CD4-positive, alpha-beta T cell (primary cell): ENCODE results near the gene COX4I2. TPM values are rescaled to one million over a fixed set of nuclear protein-coding genes. Genes with fewer than 3 reads are reported as not detected.

Experiments
- ATAC-seq: fragments of 200-7000 bp; cut with Tn5 transposase; one replicate; pipeline ENCODE4 v1.10.0; 2022; ENCODE audit warnings: mild to moderate bottlenecking; ENCODE audit not compliant: poor library complexity
- CTCF ChIA-PET: fragments of 350-600 bp; sonication (Branson Sonifier 250); formaldehyde crosslinking; loops from one replicate; lab custom pipeline; 2021; ENCODE audit warnings: antibody characterized with exemption, inconsistent platforms; lab: Charles Lee
- POLR2A ChIA-PET: fragments of 350-600 bp; sonication (Branson Sonifier 250); formaldehyde crosslinking; loops from one replicate; lab custom pipeline; 2021; ENCODE audit warnings: antibody characterized with exemption, inconsistent platforms; lab: Charles Lee
- DNase-seq, 14 experiments: peaks; one replicate each; pipeline ENCODE4 v3.0.0-alpha.2; 2013 to 2020; ENCODE audit warnings: mixed read lengths in 2 of 14
- H3K27ac ChIP-seq, 2 donors: one replicate each; pipeline versions ENCODE4 v1.5.1 to v1.7.0; 2013; ENCODE audit warnings: low read length in 2 of 2, low read depth in 1 of 2, mild to moderate bottlenecking in 1 of 2
- H3K27me3 ChIP-seq, 2 experiments: 1 replicate in 1 of 2; 2 replicates in 1 of 2; pipeline versions ENCODE4 v1.6.1 to v1.7.0; 2013; ENCODE audit warnings: low read length in 2 of 2, control low read depth in 1 of 2, mild to moderate bottlenecking in 1 of 2, moderate library complexity in 1 of 2; ENCODE audit not compliant: insufficient read depth in 2 of 2, control insufficient read depth in 1 of 2
- H3K36me3 ChIP-seq: one replicate; pipeline ENCODE4 v1.6.1; 2013; ENCODE audit warnings: low read length, control low read depth; ENCODE audit not compliant: insufficient read depth
- H3K4me1 ChIP-seq: one replicate; pipeline ENCODE4 v1.6.1; 2013; ENCODE audit warnings: low read length, control low read depth; ENCODE audit not compliant: insufficient read depth
- H3K4me3 ChIP-seq: one replicate; pipeline ENCODE4 v1.5.1; 2013; ENCODE audit warnings: mild to moderate bottlenecking, low read length, moderate library complexity
- H3K9me3 ChIP-seq, 2 experiments: 1 replicate in 1 of 2; 2 replicates in 1 of 2; pipeline versions ENCODE4 v1.6.1 to v1.7.0; 2013; ENCODE audit warnings: low read length in 2 of 2, mild to moderate bottlenecking in 2 of 2, control low read depth in 1 of 2, moderate library complexity in 1 of 2; ENCODE audit not compliant: control insufficient read depth in 1 of 2, insufficient read depth in 1 of 2
- H3K27ac Mint-ChIP-seq: one replicate; pipeline ENCODE4 v1.8.0; 2020; ENCODE audit warnings: mixed read lengths
- H3K27me3 Mint-ChIP-seq: one replicate; pipeline ENCODE4 v1.8.0; 2021; ENCODE audit warnings: mixed read lengths
- H3K36me3 Mint-ChIP-seq: one replicate; pipeline ENCODE4 v1.8.0; 2021; ENCODE audit warnings: low read depth, mixed read lengths
- H3K4me1 Mint-ChIP-seq: one replicate; pipeline ENCODE4 v1.8.0; 2021; ENCODE audit warnings: low read depth, mixed read lengths
- H3K4me3 Mint-ChIP-seq: one replicate; pipeline ENCODE4 v1.8.0; 2020; ENCODE audit warnings: mild to moderate bottlenecking, mixed read lengths
- H3K9me3 Mint-ChIP-seq: one replicate; pipeline ENCODE4 v1.8.0; 2020; ENCODE audit warnings: mixed read lengths
- CTCF ChIP-seq: fragments of 200-600 bp; IDR thresholded peaks from one replicate; pipeline ENCODE4 v1.8.0; 2022; ENCODE audit warnings: antibody characterized with exemption, mild to moderate bottlenecking
- intact Hi-C, 2 experiments: fragments of 100-400 bp; cut with DNase I in 1 of 2; cut with micrococcal nuclease in 1 of 2; formaldehyde crosslinking; loops; one replicate each; pipeline versions ENCODE4 v1.15.1 to v1.9.0; 2023 to 2025; cut with DNase I, micrococcal nuclease
- total RNA-seq, 174 experiments: library from RNA in 2 of 174; stranded (reverse) in 2 of 174; gene quantifications; one replicate each; pipeline ENCODE4 v1.2.3 and lab custom pipeline; 2021 to 2026

The COX4I2 gene
- total RNA-seq, 2 experiments from 2014 or later, result not detected

GRCh38 chr20:31685853-31686643 lies 48.3 kb downstream of the COX4I2 start:
- H3K27ac ChIP-seq, result peak overlapping the region in 1 of 2 donors; percentile 23
- no peak overlapping the region for H3K4me3 ChIP-seq
- no peaks in the 10 kb centered on the region for H3K27me3 ChIP-seq
- Mint-ChIP-seq H3K27me3 (no peaks in the 10 kb centered on the region), H3K27ac (peak overlapping the region; percentile 78), H3K9me3 (no peaks in the 10 kb centered on the region), H3K36me3 (peaks cover 69% of the 10 kb centered on the region), H3K4me3 (no peak overlapping the region), H3K4me1 (peaks cover 64% of the 10 kb centered on the region)
- intact Hi-C loops, result no loop called here
- peaks cover 36% of the 10 kb centered on the region for H3K36me3 ChIP-seq
- no peaks in the 10 kb centered on the region for H3K9me3 ChIP-seq
- peaks cover 63% of the 10 kb centered on the region for H3K4me1 ChIP-seq
- ChIA-PET CTCF (interaction anchor here (0.6 to 2.6 kb wide), 4 partner anchors 17 to 38 kb away, joined by 3 to 17 read pairs (median 4); partner anchors contain the start of gene BCL2L1), POLR2A (interaction anchor here (1.5 kb wide), 2 partner anchors 24 to 38 kb away, joined by 5 to 6 read pairs; no protein-coding TSS in a partner anchor)
- DNase-seq, result no peak
- TF ChIP-seq CTCF, result no peak
- no peak for ATAC-seq

GRCh38 chr20:31687777-31688176 lies 50.1 kb downstream of the COX4I2 start:
- Mint-ChIP-seq H3K4me3 (no peak overlapping the region), H3K4me1 (peaks cover 63% of the 10 kb centered on the region), H3K36me3 (peaks cover 76% of the 10 kb centered on the region), H3K9me3 (no peaks in the 10 kb centered on the region), H3K27me3 (no peaks in the 10 kb centered on the region), H3K27ac (peak overlapping the region; percentile 60)
- peaks cover 34% of the 10 kb centered on the region for H3K36me3 ChIP-seq
- ChIA-PET POLR2A (no interaction called here), CTCF (interaction anchor here (0.8 to 1.0 kb wide), 2 partner anchors 26 to 28 kb away, joined by 3 read pairs; no protein-coding TSS in a partner anchor)
- no peak overlapping the region for H3K27ac ChIP-seq
- H3K4me1 ChIP-seq, result peaks cover 59% of the 10 kb centered on the region
- no peaks in the 10 kb centered on the region for H3K27me3 ChIP-seq
- TF ChIP-seq CTCF, result no peak
- no peak overlapping the region for H3K4me3 ChIP-seq
- no peaks in the 10 kb centered on the region for H3K9me3 ChIP-seq
- intact Hi-C loops, result no loop called here
- DNase-seq, result no peak
- ATAC-seq, result no peak

- Histone ChIP-seq H3K36me3 (peaks cover 37% of the 10 kb centered on the region), H3K4me3 (no peak overlapping the region), H3K9me3 (no peaks in the 10 kb centered on the region), H3K4me1 (peaks cover 54% of the 10 kb centered on the region), H3K27me3 (no peaks in the 10 kb centered on the region), H3K27ac (no peak overlapping the region)
- intact Hi-C loops, result no loop called here
- DNase-seq (no peak), ATAC-seq (no peak)
- Mint-ChIP-seq H3K4me3 (no peak overlapping the region), H3K27ac (peak overlapping the region; percentile 74), H3K9me3 (no peaks in the 10 kb centered on the region), H3K27me3 (no peaks in the 10 kb centered on the region), H3K36me3 (peaks cover 65% of the 10 kb centered on the region), H3K4me1 (peaks cover 52% of the 10 kb centered on the region)
- ChIA-PET CTCF (no interaction called here), POLR2A (interaction anchor here (0.9 to 1.0 kb wide), 2 partner anchors 28 to 34 kb away, joined by 3 read pairs; no protein-coding TSS in a partner anchor)
- no peak for TF ChIP-seq CTCF
These were observed 51.4 kb downstream of the COX4I2 start for GRCh38 chr20:31689141-31689540.
